GM18511 (cell line): Measurements from ENCODE around the gene EGR2.
A peak's percentile ranks its signal among the peaks of the same experiment; 100 is the strongest.

Source experiments
- ATAC-seq: cut with Tn5 transposase; IDR thresholded peaks from one replicate; pipeline ENCODE4 v1.9.1; 2021; ENCODE audit warnings: mild to moderate bottlenecking, moderate library complexity; ENCODE audit not compliant: unreplicated experiment

The EGR2 gene

DNA sequence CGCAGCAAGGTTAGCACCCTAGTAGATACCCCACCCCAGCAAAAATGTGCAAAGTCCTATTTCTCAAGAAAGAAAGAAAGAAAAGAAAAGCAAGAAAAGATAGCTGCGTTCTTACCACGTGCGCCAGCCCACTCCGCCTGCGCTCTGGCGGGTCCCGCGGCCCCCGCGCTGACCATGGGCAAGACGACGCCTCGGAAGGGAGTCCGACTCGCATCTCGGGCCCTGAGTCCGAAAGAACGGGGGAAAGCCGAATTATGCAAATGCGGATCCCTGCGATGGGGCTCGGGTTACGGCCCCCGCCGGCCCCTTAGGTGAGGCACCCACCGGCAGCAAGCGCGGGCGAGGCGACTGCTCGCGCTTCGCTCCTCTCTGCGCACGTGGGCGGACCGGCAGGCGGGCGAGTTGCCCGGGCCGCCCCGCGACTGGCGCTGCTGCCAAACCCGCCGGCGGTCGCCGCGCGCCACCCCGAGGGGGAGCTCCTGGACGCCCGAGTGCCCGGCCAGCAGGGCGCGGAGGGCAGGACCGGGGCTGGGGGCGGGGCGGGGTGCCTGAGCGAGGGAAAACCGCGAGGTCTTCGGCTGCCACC lies 2.4 kb upstream of the EGR2 start:
- no peak for ATAC-seq

DNA sequence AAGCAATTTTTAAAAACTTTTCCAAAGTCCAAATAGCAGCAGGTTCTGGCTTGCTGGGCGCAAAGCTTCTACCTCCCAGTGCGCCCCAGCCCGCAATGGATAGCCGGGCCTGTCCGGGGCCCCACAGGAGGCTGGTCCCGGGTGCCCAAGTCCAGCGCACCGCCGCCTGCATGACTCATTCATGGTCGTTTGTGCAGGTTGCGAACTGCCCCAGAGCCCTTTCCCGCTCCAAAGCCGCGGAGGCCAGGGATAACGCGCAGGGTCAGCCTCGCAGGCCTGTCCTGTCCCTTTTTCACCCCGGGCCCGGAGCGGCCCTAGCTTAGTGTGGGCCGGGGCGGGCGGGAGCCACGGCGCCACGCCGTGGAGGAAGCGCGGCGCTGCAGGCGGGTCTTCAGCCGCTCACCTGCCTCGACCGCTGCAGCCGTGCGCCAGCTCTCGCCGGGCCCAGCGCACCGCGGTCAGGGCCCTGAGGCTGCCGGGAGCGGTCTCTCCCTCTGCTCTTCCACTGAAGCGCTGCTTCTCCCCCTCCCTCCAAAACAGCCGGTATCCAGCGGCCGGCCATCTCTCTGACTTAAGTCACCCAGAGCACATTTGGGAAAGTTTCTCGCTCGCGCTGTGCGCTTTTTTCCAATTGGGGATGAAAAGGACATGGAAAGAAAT lies 1.7 kb upstream of the EGR2 start:
- peak; percentile 43 for ATAC-seq

DNA sequence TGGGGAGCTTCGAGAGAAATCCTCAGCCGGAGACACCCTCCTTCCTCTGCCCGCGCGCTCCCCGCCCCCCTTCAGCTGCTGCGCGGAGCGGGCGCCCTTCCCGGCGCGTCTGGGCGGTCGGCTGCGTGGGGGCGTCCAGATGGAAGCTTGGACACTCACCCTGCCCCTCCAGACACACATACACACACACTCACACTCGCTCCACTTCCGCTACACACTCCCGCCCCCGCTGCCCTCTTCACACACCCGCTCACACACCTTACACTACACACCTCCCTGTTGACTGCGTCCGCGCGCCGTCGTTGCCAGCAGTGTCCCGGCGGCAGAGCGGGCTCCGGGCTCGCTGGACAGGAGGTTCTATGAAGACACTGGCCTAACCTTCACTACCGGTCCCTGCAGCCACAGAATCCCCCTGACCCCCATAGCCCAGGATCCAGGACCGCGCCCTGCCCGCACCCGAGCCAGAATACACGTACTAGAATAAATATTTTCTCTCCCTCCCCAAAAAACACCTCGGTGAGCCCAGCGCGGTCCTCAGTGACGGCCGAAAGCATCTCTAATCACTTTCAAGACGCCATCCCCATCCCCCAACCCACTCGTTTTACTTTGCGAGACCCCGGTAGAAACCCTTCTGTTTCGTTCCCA lies 1.1 kb upstream of the EGR2 start:
- ATAC-seq: peak; percentile 25

DNA sequence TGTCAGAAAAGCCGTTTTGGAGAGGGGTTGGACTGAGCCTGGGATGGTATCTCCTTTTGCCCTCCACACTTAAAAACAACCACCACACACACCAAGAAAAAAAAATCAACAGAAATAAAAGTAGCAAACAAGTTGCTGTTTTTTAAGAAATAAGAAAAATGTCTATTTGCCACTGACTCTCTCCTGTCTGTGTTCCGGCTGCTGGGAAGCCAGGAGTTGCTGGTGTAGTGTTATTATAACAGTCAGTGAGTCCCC lies 163 bp downstream of the EGR2 start:
- no peak for ATAC-seq

DNA sequence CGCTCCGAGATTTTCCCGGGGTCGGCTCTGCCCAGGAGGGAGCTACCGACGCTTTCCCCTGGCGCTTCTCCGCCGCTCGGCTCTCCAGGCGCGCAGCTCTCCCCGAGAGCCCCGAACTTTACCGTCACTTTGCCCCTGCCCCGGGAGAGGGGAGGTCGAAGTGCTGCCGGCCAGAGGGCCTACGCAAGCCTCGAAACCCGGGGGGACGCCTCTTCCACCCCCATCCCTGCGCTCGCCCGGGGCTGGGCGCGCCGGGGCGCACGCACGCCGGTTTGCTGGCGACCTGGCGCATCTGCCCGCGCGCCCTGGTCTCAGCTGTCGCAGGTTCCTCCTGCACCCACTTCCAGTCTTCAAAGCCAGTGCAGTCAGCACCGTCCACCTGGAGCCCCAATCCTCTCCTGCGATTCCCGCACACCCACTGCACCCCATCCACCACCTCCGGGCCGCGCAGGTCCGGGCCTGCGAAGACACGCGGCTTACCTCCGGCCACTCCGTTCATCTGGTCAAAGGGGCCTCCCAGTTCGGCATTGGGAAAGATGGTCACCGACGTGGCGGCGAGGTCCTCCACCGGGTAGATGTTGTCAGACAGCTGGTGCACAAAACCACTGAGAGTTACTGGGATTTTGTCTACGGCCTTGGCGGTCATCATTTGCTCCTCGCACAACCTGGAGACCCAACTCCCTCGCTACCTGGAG lies 638 bp downstream of the EGR2 start:
- no peak for ATAC-seq

DNA sequence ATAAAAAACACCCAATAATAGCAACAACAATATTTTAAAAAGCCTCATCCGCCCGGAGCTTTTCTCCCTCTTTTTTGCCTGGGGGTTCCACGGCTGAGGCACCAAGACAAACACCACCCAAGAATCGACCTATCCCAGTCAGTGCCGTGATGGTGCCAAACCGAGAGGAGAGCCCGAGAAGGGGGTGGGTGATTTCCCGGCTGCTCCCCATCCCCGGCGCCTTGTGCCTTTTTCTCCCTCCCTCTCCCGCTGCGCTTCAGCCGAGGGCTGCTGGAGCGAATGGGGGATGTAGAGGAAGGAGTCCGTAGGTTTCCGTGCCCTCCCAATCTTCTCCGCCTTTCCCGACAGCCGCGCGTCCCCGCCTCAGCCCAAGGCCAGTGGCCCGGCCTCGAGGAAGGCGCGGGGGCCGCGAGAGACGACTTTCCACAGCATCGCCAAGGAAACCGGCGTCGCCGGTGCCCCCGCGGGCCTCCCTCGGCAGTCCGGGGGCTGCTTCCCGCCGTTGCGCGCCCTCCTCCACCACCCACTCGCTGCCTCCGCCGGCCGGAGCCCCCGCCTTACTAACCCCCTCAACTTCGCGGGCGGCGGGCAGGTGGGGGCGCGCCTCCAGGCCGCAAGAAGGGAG lies 1.3 kb downstream of the EGR2 start:
- ATAC-seq: no peak

DNA sequence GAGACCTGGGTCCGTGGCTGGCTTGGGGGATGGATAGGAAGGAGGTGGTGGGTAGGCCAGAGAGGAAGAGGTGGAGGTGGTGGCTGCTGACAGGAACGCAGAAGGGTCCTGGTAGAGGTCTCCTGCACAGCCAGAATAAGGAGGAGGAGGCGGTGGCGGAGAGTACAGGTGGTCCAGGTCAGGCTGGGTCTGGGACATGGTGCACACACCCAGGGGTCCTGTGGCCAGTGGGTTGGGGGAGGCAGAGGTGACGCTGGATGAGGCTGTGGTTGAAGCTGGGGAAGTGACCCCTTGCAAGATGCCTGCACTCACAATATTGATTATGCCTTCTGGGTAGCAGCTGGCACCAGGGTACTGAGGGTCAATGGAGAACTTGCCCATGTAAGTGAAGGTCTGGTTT lies 2.2 kb downstream of the EGR2 start:
- no peak for ATAC-seq

DNA sequence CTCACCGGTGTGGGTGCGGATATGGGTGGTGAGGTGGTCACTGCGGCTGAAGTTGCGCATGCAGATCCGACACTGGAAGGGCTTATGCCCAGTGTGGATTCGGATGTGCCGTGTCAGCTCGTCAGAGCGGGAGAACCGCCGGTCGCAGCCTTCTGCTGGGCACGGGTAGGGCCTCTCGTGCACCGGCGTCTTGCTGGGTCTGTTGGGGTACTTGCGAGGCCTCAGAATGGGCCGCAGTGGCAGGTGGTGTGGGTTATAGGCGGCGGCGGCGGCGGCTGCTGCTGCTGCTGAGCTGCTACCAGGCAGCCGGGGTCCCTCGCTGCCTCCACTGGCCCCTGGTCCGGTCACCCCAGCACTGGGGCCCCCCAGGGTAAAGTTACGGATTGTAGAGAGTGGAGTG lies 2.7 kb downstream of the EGR2 start:
- ATAC-seq: no peak

DNA sequence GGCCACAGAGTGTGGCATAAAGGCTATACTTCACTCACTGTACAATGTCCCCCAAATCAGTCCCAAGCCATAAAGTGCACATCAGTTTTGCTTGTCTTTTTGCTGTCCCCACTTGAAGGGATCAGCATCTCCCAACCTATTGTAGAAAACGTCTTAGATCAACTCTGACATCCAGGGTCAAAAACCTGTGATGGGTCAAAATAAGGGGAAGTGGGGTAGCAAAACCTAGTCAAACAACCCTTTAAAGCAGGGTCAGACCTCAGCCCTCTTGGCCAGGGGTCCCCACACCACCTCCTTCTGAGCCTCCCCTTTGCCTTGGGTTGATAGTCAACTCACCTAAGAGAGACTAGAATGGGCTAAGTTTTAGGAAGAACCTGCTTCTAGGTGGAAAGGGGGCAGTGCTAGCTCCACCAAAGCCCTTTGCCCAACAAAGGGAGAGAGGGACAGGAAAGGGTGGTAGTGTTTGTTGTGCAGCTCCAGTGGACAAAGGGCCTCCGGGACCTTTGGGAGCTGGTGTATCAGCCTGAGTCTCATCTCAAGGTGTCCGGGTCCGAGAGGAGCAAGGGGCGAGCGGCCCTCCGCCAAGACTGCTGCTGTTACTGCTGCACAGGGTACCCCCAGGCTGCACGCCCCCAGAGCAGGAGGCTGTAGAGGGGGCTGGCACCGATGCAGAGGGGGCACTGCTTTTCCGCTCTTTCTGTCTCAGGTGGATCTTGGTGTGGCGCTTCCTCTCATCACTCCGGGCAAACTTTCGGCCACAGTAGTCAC lies 3.3 kb downstream of the EGR2 start:
- no peak for ATAC-seq

DNA sequence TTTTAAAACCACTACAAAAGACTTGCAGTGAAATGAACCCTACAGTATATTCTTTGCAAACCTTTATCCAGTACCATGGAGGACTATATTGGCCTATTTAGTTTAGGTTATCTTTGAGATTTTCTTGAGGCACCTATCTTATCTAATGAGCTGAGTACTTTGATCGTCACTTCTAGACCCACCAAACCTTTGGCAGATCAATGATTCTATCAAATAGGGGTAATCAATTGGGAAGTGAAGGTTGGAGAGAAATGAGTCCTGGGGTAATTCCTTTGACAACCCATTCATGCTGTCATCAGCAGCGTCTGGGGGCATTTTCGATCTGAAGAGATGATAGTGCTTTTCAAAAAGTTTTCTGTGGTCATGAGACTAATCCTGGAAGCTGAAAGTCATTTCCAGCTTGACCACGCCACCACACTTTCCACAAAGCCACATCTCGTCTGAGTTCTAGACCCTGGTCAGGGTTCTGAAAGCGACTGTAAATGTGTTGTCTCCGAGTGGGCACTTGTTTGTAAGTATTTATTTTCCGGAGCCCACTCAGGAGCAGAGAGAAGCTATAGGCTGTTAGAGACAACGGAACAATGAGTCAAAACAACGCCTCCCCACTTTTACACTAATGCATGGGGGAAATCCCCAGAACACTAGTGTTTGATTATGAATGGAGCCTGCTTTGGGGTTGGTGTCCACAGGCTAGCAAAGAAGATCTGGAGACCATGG lies 4.8 kb downstream of the EGR2 start:
- ATAC-seq: peak; percentile 54

DNA sequence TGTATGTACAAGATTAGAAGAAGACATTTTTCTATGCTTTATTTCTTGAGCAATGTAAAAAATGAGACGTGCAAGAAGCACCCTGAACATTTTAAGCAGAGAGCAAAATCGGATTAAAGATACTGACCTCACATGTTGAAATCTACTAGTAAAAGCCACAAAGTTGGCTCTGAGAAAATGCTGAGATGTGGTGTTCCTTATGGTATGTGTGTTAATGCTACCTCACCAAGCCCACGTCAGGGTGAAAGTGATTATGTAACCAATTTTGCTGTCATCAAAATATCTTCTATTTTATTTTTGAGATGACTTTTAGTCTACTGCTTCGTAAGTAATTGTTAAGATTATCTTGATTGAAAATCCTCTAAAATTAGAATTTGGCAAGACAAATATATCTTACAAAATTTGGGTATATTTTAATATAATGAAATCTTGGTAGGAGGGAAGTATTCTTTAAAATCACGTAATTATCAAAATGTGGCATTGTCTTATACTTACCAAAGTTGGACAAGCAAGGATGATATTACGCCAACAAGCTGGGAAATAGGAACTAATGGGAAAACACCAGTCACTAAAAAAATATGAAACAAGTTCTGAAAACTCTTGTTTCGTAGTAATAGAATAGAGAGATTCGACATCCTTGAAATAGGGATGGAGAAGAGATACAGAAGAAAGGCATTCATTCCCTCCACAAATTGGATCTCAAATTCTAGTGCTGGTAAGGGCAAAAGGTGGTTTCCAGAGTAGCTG lies 5.8 kb downstream of the EGR2 start:
- ATAC-seq: no peak

DNA sequence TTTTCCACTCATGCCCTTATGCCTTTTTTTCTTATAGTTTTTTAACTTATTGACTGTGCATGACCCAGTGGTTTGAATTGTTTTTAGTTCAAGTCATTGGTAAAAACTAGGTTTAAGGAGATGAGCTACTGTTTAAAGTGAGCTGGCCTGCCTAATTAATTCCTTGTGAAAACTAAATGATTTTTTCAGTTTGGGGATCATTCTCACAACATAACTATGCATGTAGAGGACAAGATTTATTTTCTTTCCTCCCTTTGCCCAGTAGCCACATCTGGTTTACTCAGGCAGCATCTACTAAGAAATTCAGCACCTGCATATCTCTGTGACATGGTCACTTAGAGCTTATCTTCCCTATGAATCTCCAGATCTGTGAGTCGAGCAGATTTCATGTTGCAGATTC lies 9.9 kb downstream of the EGR2 start:
- ATAC-seq: no peak

DNA sequence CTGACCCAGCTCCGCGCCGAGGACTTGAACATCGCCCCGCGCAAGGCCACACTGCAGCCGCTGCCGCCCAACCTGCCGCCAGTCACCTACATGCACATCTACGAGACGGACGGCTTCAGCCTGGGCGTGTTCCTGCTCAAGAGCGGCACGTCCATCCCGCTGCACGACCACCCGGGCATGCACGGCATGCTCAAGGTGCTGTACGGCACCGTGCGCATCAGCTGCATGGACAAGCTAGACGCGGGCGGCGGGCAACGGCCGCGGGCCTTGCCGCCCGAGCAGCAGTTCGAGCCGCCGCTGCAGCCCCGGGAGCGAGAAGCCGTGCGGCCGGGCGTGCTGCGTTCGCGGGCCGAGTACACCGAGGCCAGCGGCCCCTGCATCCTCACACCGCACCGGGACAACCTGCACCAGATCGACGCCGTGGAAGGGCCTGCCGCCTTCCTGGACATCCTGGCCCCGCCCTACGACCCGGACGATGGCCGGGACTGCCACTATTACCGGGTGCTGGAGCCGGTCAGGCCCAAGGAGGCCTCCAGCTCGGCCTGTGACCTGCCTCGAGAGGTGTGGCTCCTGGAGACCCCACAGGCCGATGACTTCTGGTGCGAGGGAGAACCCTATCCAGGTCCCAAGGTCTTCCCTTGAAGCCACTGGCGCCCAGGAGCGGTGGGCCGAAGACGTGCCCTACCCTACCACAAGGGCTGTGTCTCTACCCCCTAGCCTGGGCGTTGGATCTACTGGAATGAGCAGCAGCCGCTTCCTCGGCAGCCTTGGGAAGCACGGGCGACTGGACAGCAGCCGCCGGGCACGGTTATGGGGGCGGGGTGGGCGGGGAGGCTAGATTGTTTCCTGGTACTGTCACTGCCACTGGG lies 10.7 kb downstream of the EGR2 start:
- ATAC-seq: peak; percentile 17

DNA sequence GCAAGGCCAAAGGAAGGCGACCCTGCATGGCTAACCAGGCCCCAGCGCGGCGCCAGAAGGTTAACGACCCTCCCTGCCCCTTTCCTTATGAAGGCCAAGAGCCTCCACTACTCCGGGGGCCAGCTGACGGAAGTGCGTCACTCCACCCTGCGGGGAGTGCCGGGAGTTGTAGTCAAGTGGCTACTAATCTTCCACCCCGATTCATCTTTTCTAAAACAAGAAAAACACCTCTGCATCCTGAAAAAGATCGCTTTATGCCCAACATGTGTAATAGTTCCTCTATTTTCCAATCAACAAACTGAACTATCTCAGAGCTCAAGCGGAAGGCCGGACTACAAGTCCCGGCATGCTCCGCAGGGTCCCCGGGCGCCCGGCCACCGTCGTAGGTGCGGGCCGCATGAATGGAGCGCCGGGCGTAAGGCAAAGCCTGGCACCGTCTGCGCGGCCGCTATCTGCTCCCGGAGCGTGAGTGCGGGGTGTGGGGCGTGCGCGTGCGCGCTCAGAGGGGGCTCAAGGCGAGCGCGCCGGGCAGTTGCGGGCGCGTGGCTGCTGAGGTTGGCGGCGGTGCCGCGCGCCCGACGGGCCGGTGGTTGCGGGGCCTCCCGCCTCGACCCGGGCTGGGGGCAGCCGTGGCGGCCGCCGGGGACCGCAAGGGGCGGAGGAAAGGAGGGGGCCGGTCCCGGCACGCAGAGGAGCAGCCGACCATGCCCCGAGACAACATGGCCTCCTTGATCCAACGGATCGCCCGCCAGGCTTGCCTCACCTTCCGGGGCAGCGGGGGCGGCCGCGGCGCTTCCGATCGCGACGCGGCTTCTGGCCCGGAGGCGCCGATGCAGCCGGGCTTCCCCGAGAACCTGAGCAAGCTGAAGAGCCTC lies 11.6 kb downstream of the EGR2 start, which contains the start of gene ADO:
Gene ADO, plus strand, starts transcription at position 365 of the 875 bp plus-strand sequence. Its CDS starts 340 bp downstream, at position 705.
- peak; percentile 88 for ATAC-seq

DNA sequence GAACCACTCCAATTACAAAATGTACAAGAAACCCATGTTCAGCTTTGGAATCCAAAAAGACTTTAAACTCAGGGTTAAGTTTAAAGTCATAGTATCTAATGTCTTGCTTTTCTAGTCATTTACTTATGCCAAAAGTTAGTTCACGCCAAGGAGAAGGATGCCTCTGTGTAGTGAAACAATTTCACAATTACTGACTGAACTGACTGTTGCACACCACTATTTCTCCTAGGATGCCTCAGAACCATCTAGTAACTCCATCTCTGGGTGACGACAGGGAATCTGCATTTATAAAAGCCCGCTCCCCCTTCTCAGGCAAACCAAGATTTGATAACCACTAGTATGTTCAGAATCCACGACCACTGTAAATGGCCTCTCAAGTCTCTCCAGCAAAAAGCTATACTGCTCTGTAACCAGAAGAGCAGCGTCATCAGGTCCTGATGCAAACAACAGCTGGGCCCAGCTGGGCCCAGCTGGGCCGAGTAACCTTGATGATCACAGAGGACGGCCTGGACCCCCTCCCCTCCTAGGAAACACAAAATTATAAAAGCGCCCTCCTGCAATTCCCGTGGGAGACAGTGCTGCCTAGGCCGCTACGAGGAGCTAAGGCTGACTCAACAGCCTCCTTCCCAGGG lies 12.3 kb downstream of the EGR2 start:
- ATAC-seq: peak; percentile 3

DNA sequence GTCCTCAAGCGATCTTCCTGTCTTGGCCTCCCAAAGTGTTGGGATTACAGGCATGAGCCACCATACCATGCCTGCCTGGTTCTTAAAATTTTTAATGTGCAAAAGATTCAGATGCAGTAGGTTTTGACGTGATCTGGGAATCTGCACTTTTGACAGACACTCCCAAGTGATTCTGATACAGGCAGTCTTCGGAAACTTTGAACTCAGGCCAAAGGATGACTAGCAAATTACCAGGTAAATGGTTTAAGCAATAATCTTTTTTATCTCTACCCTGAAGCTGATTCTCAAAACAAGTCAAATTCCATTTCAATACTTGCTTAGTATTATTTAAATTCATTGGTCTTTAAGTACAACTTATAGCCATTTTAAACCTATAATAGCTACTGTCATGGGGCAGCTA lies 14.3 kb downstream of the EGR2 start:
- no peak for ATAC-seq

DNA sequence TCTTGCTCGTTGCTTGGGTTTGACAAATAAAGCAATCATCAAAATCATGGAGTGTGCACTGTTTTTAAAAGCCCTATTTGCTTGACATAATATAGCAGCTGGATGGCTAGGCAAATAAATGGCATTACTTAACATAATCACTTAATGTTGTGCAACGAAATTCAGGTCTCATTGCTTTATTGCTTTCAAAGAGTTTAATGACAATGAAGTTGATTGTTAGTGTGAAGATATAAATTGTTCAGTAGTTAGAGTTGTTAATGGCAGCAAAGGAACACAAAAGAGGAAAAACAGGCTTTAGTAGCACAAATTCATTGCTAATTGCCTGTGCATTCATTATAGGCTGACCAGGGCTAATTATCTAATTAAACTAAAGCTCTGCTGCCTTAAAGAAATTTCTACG lies 19.3 kb downstream of the EGR2 start:
- no peak for ATAC-seq
